ENCODE results near the gene STX10. TPM values are rescaled to one million over a fixed set of nuclear protein-coding genes. Genes with fewer than 3 reads are reported as not detected.

The STX10 gene
- total RNA-seq, 2 experiments from 2014 or later = 41.6 to 67.8 TPM

DNA sequence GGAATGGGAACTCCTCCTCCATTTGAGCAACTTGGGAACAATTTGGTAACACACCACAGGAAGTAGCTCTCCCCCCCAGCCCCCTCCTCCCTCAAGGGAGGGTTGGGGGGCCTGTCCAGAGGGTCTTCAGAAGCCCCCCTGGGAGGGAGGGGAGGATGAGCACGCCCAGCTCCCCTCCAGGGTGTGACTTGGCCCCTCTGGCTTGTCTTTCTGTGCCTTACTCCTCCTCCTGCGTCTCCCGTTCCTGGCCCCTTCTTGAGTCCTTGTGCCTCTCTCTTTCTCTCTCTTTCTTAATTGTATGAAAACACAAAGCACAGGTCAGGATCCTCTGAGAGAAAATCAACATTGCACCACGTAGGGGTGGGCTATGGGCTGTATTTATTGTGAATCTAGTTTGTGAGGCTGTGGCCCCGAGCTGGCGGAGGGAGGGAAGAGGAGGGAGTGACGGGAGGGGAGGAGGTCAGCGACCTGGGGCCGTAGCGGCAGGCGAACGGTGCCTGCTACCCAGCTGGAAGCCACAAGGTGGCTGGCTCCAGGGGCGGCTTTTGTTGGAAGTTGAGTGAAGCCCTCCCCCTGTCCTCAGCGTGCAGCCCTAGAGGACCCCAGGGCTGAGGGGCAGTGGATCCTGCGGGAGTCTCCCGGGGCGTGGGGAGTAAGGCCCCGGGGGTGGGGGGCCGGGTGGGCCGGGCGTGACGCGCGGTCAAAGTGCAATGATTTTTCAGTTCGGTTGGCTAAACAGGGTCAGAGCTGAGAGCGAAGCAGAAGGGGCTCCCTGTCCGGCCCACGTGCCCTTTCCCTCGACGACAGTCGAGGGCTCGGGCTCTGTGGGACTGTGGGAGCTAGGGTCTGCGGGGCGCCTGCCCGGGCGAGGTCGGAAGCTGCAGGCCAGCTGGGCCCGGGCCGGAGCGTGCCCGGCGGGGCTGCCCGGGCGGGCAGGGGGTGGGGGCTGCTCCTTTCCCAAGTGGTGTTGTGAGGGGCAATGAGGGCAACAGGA is 53.9 kb downstream of the STX10 start:
- intact Hi-C loops (cut with micrococcal nuclease; ENCODE audit: unreplicated experiment) = loop anchor here (2.0 kb wide), 1 partner anchor 35 kb away; no protein-coding TSS in a partner anchor
- TF ChIP-seq, protein P1, sequence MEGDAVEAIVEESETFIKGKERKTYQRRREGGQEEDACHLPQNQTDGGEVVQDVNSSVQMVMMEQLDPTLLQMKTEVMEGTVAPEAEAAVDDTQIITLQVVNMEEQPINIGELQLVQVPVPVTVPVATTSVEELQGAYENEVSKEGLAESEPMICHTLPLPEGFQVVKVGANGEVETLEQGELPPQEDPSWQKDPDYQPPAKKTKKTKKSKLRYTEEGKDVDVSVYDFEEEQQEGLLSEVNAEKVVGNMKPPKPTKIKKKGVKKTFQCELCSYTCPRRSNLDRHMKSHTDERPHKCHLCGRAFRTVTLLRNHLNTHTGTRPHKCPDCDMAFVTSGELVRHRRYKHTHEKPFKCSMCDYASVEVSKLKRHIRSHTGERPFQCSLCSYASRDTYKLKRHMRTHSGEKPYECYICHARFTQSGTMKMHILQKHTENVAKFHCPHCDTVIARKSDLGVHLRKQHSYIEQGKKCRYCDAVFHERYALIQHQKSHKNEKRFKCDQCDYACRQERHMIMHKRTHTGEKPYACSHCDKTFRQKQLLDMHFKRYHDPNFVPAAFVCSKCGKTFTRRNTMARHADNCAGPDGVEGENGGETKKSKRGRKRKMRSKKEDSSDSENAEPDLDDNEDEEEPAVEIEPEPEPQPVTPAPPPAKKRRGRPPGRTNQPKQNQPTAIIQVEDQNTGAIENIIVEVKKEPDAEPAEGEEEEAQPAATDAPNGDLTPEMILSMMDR (conservative IDR thresholded peaks at IDR 0.05; ENCODE audit: low read length) = 0 out of 2 replicates have a peak, but pooled peaks have one; percentile 28
- TF ChIP-seq EZH2phosphoT487 (IDR thresholded peaks at IDR 0.05; ENCODE audit: borderline replicate concordance, low read depth, low read length) = no peak
- ChIA-PET POLR2A (interaction anchor here (0.6 to 1.5 kb wide), 4 partner anchors 8 to 120 kb away, joined by 3 to 8 read pairs (median 4); partner anchors contain the start of genes IER2 and STX10), CTCF (ENCODE audit: unreplicated experiment) (interaction anchor here (0.6 to 1.4 kb wide), 3 partner anchors 10 to 130 kb away, joined by 3 to 13 read pairs (median 3); no protein-coding TSS in a partner anchor)
- Histone ChIP-seq H3K79me2 (ENCODE audit: insufficient read depth, low read depth, low read length) (peaks cover 3% of the 10 kb centered on the region; the same call in 1 of the 2 replicates), H2AFZ (ENCODE audit: low read length) (no peak overlapping the region), H3K9me2 (ENCODE audit: insufficient read depth, low read length) (no peaks in the 10 kb centered on the region), H4K20me1 (ENCODE audit: insufficient read depth, low read length) (no peaks in the 10 kb centered on the region), H3K4me2 (ENCODE audit: low read length) (peak overlapping the region; percentile 80), H3K36me3 (ENCODE audit: insufficient read depth, low read length) (peaks cover 24% of the 10 kb centered on the region), H3K27ac (ENCODE audit: low read depth, low read length, poor library complexity, severe bottlenecking) (peak overlapping the region; percentile 5), H3K9me3 (ENCODE audit: low read length) (no peaks in the 10 kb centered on the region), H3K4me1 (ENCODE audit: insufficient read depth, low read length, poor library complexity, severe bottlenecking) (peaks cover 68% of the 10 kb centered on the region), H3K4me3 (ENCODE audit: low read depth, low read length, poor library complexity, severe bottlenecking) (peak overlapping the region; percentile 48)
- peak; percentile 42 for DNase-seq (ENCODE audit: low spot score)
- BruUV-seq (replicated peaks) = no TSS peak

GRCh38 chr19:13095393-13095784 is 54.8 kb downstream of the STX10 start:
- peak; percentile 62 for DNase-seq (ENCODE audit: low spot score)
- H3K79me2 ChIP-seq (ENCODE audit: insufficient read depth, low read depth, low read length) = no peaks in the 10 kb centered on the region
- H2AFZ ChIP-seq (ENCODE audit: low read length) = peak overlapping the region; percentile 20; the same call in 1 of the 2 replicates
- peaks cover 16% of the 10 kb centered on the region for H3K36me3 ChIP-seq (ENCODE audit: insufficient read depth, low read length)
- H3K27ac ChIP-seq (ENCODE audit: low read depth, low read length, poor library complexity, severe bottlenecking) = peak overlapping the region; percentile 5
- no TSS peak for BruUV-seq (replicated peaks)
- H3K4me3 ChIP-seq (ENCODE audit: low read depth, low read length, poor library complexity, severe bottlenecking) = peak overlapping the region; percentile 48
- POLR2A ChIA-PET = interaction anchor here (0.6 to 1.5 kb wide), 4 partner anchors 9 to 119 kb away, joined by 3 to 8 read pairs (median 3); no protein-coding TSS in a partner anchor
- CTCF ChIA-PET (ENCODE audit: unreplicated experiment) = interaction anchor here (1.4 kb wide), 1 partner anchor 129 kb away, joined by 13 read pairs; no protein-coding TSS in a partner anchor
- peaks cover 60% of the 10 kb centered on the region for H3K4me1 ChIP-seq (ENCODE audit: insufficient read depth, low read length, poor library complexity, severe bottlenecking)
- H4K20me1 ChIP-seq (ENCODE audit: insufficient read depth, low read length) = no peaks in the 10 kb centered on the region
- no peak for TF ChIP-seq EZH2phosphoT487 (IDR thresholded peaks at IDR 0.05; ENCODE audit: borderline replicate concordance, low read depth, low read length)
- TF ChIP-seq, protein P1 (conservative IDR thresholded peaks at IDR 0.05; ENCODE audit: low read length) = no peak
- intact Hi-C loops (cut with micrococcal nuclease; ENCODE audit: unreplicated experiment) = loop anchor here (2.0 kb wide), 1 partner anchor 35 kb away; no protein-coding TSS in a partner anchor
- H3K4me2 ChIP-seq (ENCODE audit: low read length) = peak overlapping the region; percentile 80
- no peaks in the 10 kb centered on the region for H3K9me3 ChIP-seq (ENCODE audit: low read length)
- no peaks in the 10 kb centered on the region for H3K9me2 ChIP-seq (ENCODE audit: insufficient read depth, low read length)

All from OCI-LY7 (cell line).